ENCODE measurements around the gene NRCAM. TPM values are rescaled to one million over a fixed set of nuclear protein-coding genes. Genes with fewer than 3 reads are reported as not detected.

The NRCAM gene
- total and polyA plus RNA-seq, 2 of the 8 experiments (the other 6 are each of a cell fraction or from before 2014, with no cell fraction given) = 2.7 to 3.8 TPM

DNA sequence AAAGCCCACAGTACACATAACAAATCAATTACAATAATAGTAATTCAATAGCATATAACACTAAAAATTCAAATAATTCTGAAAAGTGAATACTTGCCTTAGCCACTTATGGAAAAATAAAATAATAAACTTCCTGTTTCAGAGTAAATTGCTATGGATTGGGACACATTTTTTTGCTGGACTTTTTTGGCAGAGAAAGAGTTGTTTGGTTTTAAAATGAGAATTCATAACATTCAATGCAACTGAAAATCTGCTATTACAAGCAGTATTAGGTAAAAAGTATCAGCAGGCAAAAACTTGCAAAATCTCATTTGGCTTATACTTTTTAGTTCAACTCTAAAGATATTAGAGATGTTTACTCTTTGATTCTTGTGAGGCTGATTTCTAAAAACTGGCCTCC lies 141.7 kb downstream of the NRCAM start:
- Histone ChIP-seq H4K91ac (replicated peaks; ENCODE audit: insufficient read length, low read length) (no peak overlapping the region), H3K79me2 (ENCODE audit: control insufficient read depth in 1 of 2, insufficient read depth in 2 of 2, low read length in 2 of 2) (no peaks in the 10 kb centered on the region), H2BK20ac (ENCODE audit: low read length) (no peak overlapping the region), H4K5ac (ENCODE audit: insufficient read length, low read depth, low read length) (no peak overlapping the region), H2BK5ac (ENCODE audit: low read depth, low read length) (no peak overlapping the region), H3K27ac (ENCODE audit: low read depth, low read length) (no peak overlapping the region), H3K27me3 (replicated peaks in 1 of 4; ENCODE audit: control insufficient read depth in 3 of 4, extremely low read depth in 1 of 4, insufficient read depth in 3 of 4, low read length in 3 of 4) (no peaks in the 10 kb centered on the region), H3K9ac (replicated peaks in 1 of 4; ENCODE audit: extremely low read depth in 1 of 4, low read depth in 3 of 4, low read length in 3 of 4) (no peak overlapping the region), H3K36me3 (ENCODE audit: control insufficient read depth in 2 of 4, insufficient read depth in 4 of 4, low read length in 3 of 4) (no peaks in the 10 kb centered on the region), H2BK15ac (ENCODE audit: low read length) (no peak overlapping the region), H3K23ac (ENCODE audit: insufficient read length) (no peak overlapping the region), H3K56ac (replicated peaks; ENCODE audit: insufficient read length, low read depth, low read length) (no peak overlapping the region), H2AK5ac (ENCODE audit: low read depth, low read length) (no peak overlapping the region), H3K4me3 (ENCODE audit: extremely low read depth in 1 of 4, insufficient read depth in 2 of 4, low read depth in 3 of 4, low read length in 4 of 4) (no peak overlapping the region), H4K20me1 (replicated peaks in 1 of 2; ENCODE audit: control insufficient read depth in 1 of 2, insufficient read depth in 2 of 2, low read length in 2 of 2) (no peaks in the 10 kb centered on the region), H3K79me1 (ENCODE audit: low read depth, low read length) (no peaks in the 10 kb centered on the region), H2AFZ (ENCODE audit: low read length) (no peak overlapping the region), H2BK12ac (ENCODE audit: low read depth, low read length) (no peak overlapping the region), H3K4me1 (replicated peaks in 1 of 4; ENCODE audit: control insufficient read depth in 3 of 4, insufficient read depth in 4 of 4, low read length in 3 of 4) (peaks cover 0 to 10% (median 4%) of the 10 kb centered on the region in 4 experiments; a peak in 3 of 7 replicates), H2BK120ac (replicated peaks; ENCODE audit: low read depth, low read length) (no peak overlapping the region), H4K8ac (ENCODE audit: extremely low read depth, insufficient read depth, low read length) (no peak overlapping the region), H3K18ac (ENCODE audit: extremely low read depth, low read length) (no peak overlapping the region), H3K23me2 (ENCODE audit: low read depth, low read length) (no peaks in the 10 kb centered on the region), H3K9me3 (ENCODE audit: insufficient read depth in 2 of 2, low read depth in 1 of 2, low read length in 1 of 2) (no peaks in the 10 kb centered on the region), H3K14ac (ENCODE audit: insufficient read length) (no peak overlapping the region), H3K4me2 (ENCODE audit: insufficient read depth in 1 of 2, low read depth in 2 of 2, low read length in 2 of 2) (no peak overlapping the region), H3K4ac (replicated peaks; ENCODE audit: insufficient read length, low read depth, low read length) (no peak overlapping the region)
- DNase-seq (ENCODE audit: low read depth in 1 of 2, low spot score in 2 of 2) (no peak), FAIRE-seq (no peak)
- POLR2A ChIA-PET (ENCODE audit: partially characterized antibody) = no interaction called here
- TF ChIP-seq EZH2 (IDR thresholded peaks at IDR 0.05; ENCODE audit: low read depth, low read length, severe bottlenecking) = no peak
- TF ChIP-seq ZNF274 (IDR thresholded peaks at IDR 0.05; ENCODE audit: borderline replicate concordance, extremely low read depth, low read length) = no peak
- no peak for TF ChIP-seq SIX5 (IDR thresholded peaks at IDR 0.05; ENCODE audit: low read depth, low read length)
- TF ChIP-seq NANOG (IDR thresholded peaks at IDR 0.05; ENCODE audit: insufficient read depth, low read depth, low read length, poor library complexity, severe bottlenecking) = no peak
- TF ChIP-seq SRF (IDR thresholded peaks at IDR 0.05; ENCODE audit: low read depth, low read length) = no peak
- no peak for TF ChIP-seq TAF1 (IDR thresholded peaks at IDR 0.05; ENCODE audit: low read depth, low read length)
- no peak for TF ChIP-seq JUN (IDR thresholded peaks at IDR 0.05; ENCODE audit: low read depth, low read length)
- TF ChIP-seq POLR2A (IDR thresholded peaks at IDR 0.05; ENCODE audit: control extremely low read depth in 1 of 2, low read depth in 2 of 2, low read length in 2 of 2) = no peak
- no peak for TF ChIP-seq RFX5 (IDR thresholded peaks at IDR 0.05; ENCODE audit: borderline replicate concordance, low read depth, low read length)
- no peak for TF ChIP-seq CREB1 (IDR thresholded peaks at IDR 0.05)
- CTCF ChIA-PET (ENCODE audit: partially characterized antibody) = no interaction called here

Measured in H1 (cell line).